ENCODE data around the gene TRIM75.
"Not testable (repeated sequence)": the region's sequence is repeated elsewhere in the genome, so short reads cannot be mapped to it uniquely, and the experiment has no call there.

TRIM75 gene

DNA sequence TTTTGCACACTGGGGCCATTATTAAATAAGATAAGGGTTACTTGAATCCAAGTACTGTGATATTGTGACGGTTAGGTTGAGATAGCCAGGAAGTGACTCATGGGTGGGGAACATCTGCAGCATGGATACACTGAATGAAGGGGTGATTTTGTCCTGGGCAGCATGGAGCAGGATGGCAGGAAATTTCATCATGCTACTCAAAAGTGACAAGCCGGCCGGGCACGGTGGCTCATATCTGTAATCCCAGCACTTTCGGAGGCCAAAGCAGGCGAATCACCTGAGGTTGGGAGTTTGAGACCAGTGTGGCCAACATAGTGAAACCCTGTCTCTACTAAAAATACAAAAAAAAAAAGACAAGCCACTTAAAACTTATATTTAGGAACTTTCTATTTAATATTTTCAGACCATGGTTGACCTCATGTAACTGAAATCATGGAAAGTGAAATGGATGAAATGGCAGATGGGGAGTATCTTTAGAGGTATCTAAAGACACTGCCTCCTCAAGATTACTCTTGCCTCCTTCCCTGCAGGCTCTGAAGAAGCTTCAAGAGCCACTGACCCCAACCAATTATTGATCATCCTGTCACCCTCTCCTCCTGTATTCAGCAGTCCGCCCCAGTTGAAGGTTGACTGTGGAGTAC is 25.8 kb upstream of the TRIM75 start:
- Histone ChIP-seq H3K4me3 (ENCODE audit: low read depth in 1 of 2, low read length in 2 of 2) (no peak overlapping the region), H3K4me1 (ENCODE audit: control insufficient read depth in 1 of 2, insufficient read depth in 2 of 2, low read length in 2 of 2) (no peaks in the 10 kb centered on the region), H3K36me3 (ENCODE audit: control insufficient read depth in 1 of 2, insufficient read depth in 2 of 2, low read length in 2 of 2) (no peaks in the 10 kb centered on the region), H3K27me3 (ENCODE audit: low read depth, low read length) (no peaks in the 10 kb centered on the region), H3K27ac (ENCODE audit: low read length) (no peak overlapping the region), H3K9me3 (ENCODE audit: control insufficient read depth in 1 of 2, low read length in 2 of 2) (no peaks in the 10 kb centered on the region)

DNA sequence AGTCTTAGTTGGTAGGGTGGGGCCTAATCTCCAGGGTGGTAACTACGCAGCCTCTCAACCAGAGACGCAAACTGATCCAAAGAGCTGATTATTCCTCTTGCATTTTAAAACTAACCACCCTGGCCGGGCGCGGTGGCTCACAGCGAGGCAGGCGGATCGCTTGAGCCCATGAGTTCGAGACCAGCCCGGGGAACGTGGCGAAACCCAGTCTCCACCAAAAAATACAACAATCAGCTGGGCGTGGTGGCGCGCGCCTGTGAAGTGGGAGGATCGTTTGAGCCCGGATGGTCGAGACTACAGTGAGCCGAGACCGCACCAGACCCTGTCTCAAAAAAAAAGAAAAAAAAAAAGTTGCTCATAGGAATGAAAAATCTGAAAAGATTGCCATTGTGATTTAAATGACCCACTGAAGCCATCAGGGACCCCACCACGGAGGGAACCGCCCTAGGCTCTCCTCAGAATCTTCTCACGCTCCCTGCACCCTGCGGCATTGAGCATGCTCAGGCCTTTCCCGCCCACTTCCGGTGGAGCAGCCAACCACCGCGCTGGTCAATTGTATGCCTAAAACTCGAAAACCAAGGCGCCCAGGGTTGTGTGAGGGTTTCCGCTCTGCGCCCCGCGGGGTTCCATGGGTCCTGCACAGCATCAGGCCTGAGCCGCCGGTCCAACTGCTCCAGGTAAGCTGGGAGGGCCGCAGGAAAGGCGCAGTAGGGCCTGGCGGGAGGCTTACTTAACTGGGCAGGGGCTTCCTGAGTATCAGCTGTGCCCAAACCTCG is 22.0 kb upstream of the TRIM75 start, which contains the start of gene TRIM60:
Gene TRIM60 (plus strand): TSS at position 564 of the 776 bp plus-strand sequence. CDS start 8,074 bp downstream, outside the sequence.
- Histone ChIP-seq H3K27ac (ENCODE audit: low read length) (no peak within 1 kb of the TSS), H3K4me1 (ENCODE audit: control insufficient read depth in 1 of 2, insufficient read depth in 2 of 2, low read length in 2 of 2) (no peaks in the 10 kb centered on the region), H3K27me3 (ENCODE audit: low read depth, low read length) (no peaks in the 10 kb centered on the region), H3K4me3 (ENCODE audit: low read depth in 1 of 2, low read length in 2 of 2) (no peak within 1 kb of the TSS), H3K9me3 (ENCODE audit: control insufficient read depth in 1 of 2, low read length in 2 of 2) (no peaks in the 10 kb centered on the region), H3K36me3 (ENCODE audit: control insufficient read depth in 1 of 2, insufficient read depth in 2 of 2, low read length in 2 of 2) (no peaks in the 10 kb centered on the region)

DNA sequence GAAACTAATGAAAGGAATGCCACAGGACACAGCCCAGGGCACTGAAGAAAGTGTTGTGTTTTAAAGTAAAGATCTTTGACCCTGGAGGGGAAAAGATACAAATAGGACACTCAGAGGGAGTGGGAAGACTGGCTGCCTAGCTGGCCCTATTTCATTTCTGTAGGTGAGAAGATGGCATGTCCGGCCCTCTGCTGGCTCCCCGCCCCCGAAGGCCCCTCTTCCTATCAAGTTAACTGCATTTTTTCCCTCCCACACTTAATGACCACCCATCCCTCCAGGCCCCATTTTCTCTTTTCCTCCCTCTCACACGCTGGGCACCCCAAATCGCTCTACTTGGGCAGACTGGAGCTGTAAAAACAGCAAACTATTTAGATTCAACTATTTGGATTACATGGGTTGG is 5.5 kb upstream of the TRIM75 start:
- H3K27me3 ChIP-seq (ENCODE audit: low read depth, low read length): no peaks in the 10 kb centered on the region
- H3K36me3 ChIP-seq (ENCODE audit: control insufficient read depth in 1 of 2, insufficient read depth in 2 of 2, low read length in 2 of 2): no peaks in the 10 kb centered on the region
- H3K4me1 ChIP-seq (ENCODE audit: control insufficient read depth in 1 of 2, insufficient read depth in 2 of 2, low read length in 2 of 2): no peaks in the 10 kb centered on the region
- no peaks in the 10 kb centered on the region for H3K9me3 ChIP-seq (ENCODE audit: control insufficient read depth in 1 of 2, low read length in 2 of 2)
- H3K27ac ChIP-seq (ENCODE audit: low read length): no peak overlapping the region
- H3K4me3 ChIP-seq (ENCODE audit: low read depth in 1 of 2, low read length in 2 of 2): no peak overlapping the region

DNA sequence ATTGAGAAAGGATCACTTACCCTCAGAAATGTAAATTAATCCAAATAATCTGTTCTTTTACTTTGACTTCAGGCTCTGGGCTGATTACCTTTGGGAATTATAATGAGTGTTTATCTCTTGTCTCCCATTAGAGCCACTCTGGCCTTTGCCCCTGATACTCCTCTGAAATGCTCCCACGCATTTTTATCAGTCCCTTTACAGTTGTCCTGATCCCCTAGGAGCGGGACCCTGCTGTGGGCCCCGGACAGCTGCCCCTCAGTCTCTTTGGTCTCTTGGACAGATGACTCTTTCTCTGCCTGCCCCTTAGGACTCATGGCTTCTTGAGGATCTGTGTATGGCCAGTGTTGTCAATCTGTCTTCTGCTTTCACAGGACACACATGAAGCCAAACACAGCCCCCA is 1.0 kb upstream of the TRIM75 start:
- Histone ChIP-seq H3K36me3 (ENCODE audit: control insufficient read depth in 1 of 2, insufficient read depth in 2 of 2, low read length in 2 of 2) (no peaks in the 10 kb centered on the region), H3K4me1 (ENCODE audit: control insufficient read depth in 1 of 2, insufficient read depth in 2 of 2, low read length in 2 of 2) (no peaks in the 10 kb centered on the region), H3K4me3 (ENCODE audit: low read depth in 1 of 2, low read length in 2 of 2) (no peak overlapping the region), H3K27me3 (ENCODE audit: low read depth, low read length) (no peaks in the 10 kb centered on the region), H3K9me3 (ENCODE audit: control insufficient read depth in 1 of 2, low read length in 2 of 2) (no peaks in the 10 kb centered on the region), H3K27ac (ENCODE audit: low read length) (no peak overlapping the region)

DNA sequence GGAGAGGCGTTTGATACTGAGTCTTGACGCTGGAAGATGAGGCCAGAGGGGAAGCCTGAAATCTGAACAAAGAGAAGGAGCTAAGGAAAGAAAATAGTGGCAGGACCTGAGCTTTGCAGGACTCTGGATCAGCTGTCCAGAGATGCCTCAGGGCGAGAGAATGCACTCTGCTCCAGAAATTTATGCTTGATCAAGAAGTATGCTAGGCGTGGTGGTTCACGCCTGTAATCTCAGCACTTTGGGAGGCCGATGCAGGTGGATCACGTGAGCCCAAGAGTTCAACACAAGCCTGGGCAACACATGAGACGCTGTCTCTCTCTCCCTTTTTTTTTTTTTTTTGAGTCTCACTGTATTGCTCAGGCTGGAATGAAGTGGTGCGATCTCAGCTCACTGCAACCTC is 1.9 kb downstream of the TRIM75 start:
- Histone ChIP-seq H3K4me1 (ENCODE audit: control insufficient read depth in 1 of 2, insufficient read depth in 2 of 2, low read length in 2 of 2) (no peaks in the 10 kb centered on the region), H3K36me3 (ENCODE audit: control insufficient read depth in 1 of 2, insufficient read depth in 2 of 2, low read length in 2 of 2) (no peaks in the 10 kb centered on the region), H3K9me3 (ENCODE audit: control insufficient read depth in 1 of 2, low read length in 2 of 2) (no peaks in the 10 kb centered on the region), H3K4me3 (ENCODE audit: low read depth in 1 of 2, low read length in 2 of 2) (no peak overlapping the region), H3K27me3 (ENCODE audit: low read depth, low read length) (no peaks in the 10 kb centered on the region), H3K27ac (ENCODE audit: low read length) (no peak overlapping the region)

DNA sequence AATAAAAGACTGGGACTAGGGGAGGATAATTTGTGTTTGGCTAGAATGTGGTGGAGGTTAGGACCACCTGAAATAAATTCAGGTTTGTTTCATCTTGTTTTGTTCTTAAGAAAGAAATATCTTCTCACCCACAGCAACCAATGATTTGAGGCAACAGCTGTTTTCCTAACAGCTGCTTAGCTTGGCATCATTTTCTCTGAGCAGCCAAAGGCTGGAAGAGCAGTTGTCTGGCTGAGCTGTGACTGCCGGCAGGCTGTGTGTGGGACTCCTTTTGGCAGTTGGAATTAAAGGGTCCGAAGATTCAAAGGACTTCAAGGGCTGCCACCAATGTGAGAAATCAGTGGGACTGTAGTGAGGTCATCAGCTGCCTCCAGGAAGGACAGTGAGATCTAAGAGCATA is 5.0 kb downstream of the TRIM75 start:
- no peaks in the 10 kb centered on the region for H3K36me3 ChIP-seq (ENCODE audit: control insufficient read depth in 1 of 2, insufficient read depth in 2 of 2, low read length in 2 of 2)
- no peaks in the 10 kb centered on the region for H3K9me3 ChIP-seq (ENCODE audit: control insufficient read depth in 1 of 2, low read length in 2 of 2)
- H3K4me3 ChIP-seq (ENCODE audit: low read depth in 1 of 2, low read length in 2 of 2): no peak overlapping the region
- no peak overlapping the region for H3K27ac ChIP-seq (ENCODE audit: low read length)
- H3K27me3 ChIP-seq (ENCODE audit: low read depth, low read length): no peaks in the 10 kb centered on the region
- H3K4me1 ChIP-seq (ENCODE audit: control insufficient read depth in 1 of 2, insufficient read depth in 2 of 2, low read length in 2 of 2): no peaks in the 10 kb centered on the region

DNA sequence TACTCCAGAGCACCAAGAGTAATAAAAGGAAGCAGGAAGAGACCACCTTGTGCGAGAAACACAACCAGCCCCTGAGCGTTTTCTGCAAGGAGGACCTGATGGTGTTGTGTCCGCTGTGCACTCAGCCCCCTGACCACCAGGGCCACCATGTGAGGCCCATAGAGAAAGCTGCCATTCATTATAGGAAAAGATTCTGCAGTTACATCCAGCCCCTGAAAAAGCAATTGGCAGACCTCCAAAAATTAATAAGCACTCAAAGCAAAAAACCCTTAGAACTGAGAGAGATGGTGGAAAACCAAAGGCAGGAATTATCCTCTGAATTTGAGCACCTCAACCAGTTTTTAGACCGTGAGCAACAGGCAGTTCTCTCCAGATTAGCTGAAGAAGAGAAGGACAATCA is 5.7 kb downstream of the TRIM75 start:
- no peak overlapping the region for H3K4me3 ChIP-seq (ENCODE audit: low read depth in 1 of 2, low read length in 2 of 2)
- H3K27me3 ChIP-seq (ENCODE audit: low read depth, low read length): no peaks in the 10 kb centered on the region
- H3K36me3 ChIP-seq (ENCODE audit: control insufficient read depth in 1 of 2, insufficient read depth in 2 of 2, low read length in 2 of 2): no peaks in the 10 kb centered on the region
- no peaks in the 10 kb centered on the region for H3K4me1 ChIP-seq (ENCODE audit: control insufficient read depth in 1 of 2, insufficient read depth in 2 of 2, low read length in 2 of 2)
- H3K9me3 ChIP-seq (ENCODE audit: control insufficient read depth in 1 of 2, low read length in 2 of 2): no peaks in the 10 kb centered on the region
- no peak overlapping the region for H3K27ac ChIP-seq (ENCODE audit: low read length)

DNA sequence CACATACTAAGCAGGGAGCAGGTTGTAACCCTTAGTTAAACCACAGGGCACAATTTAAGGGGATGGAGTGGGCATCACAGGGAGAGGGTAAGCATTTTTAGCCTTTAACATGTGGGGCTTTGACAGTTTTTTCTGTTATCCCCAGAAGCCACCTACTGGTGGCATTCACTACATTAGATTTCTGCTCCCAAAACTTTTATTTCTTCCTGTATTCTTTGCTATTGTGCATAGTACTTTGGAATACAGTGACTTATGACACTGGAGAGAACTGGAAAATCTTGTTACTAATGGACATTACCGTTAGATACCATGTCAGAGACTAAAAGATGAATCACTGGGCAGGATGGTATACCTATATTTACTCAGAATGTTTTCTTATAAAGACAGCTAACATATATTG is 7.3 kb downstream of the TRIM75 start:
- Histone ChIP-seq H3K27me3 (ENCODE audit: low read depth, low read length) (no peaks in the 10 kb centered on the region), H3K4me1 (ENCODE audit: control insufficient read depth in 1 of 2, insufficient read depth in 2 of 2, low read length in 2 of 2) (no peaks in the 10 kb centered on the region), H3K4me3 (ENCODE audit: low read depth in 1 of 2, low read length in 2 of 2) (no peak overlapping the region), H3K9me3 (ENCODE audit: control insufficient read depth in 1 of 2, low read length in 2 of 2) (no peaks in the 10 kb centered on the region), H3K36me3 (ENCODE audit: control insufficient read depth in 1 of 2, insufficient read depth in 2 of 2, low read length in 2 of 2) (no peaks in the 10 kb centered on the region), H3K27ac (ENCODE audit: low read length) (no peak overlapping the region)

DNA sequence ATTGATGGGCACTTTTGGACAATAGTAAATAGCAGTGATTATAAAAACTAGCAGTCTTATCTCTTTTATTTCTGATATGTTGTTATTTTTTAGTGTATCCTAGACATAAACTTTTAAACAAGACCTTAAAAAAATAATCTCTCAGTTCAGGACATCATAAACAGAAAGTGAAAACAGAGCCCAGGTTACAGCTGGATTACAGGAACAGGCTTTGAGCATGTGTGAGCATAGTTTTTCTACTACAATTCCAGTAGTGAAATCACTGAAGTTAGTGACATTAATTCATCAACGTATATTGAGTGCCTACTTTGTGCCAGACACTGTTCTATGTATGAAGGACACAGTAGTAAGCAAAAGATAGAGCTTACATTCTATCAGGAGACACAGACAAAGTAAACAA is 16.9 kb downstream of the TRIM75 start:
- no peak overlapping the region for H3K4me3 ChIP-seq (ENCODE audit: low read depth in 1 of 2, low read length in 2 of 2)
- no peaks in the 10 kb centered on the region for H3K9me3 ChIP-seq (ENCODE audit: control insufficient read depth in 1 of 2, low read length in 2 of 2)
- H3K4me1 ChIP-seq (ENCODE audit: control insufficient read depth in 1 of 2, insufficient read depth in 2 of 2, low read length in 2 of 2): no peaks in the 10 kb centered on the region
- H3K27me3 ChIP-seq (ENCODE audit: low read depth, low read length): no peaks in the 10 kb centered on the region
- H3K27ac ChIP-seq (ENCODE audit: low read length): no peak overlapping the region
- H3K36me3 ChIP-seq (ENCODE audit: control insufficient read depth in 1 of 2, insufficient read depth in 2 of 2, low read length in 2 of 2): no peaks in the 10 kb centered on the region

DNA sequence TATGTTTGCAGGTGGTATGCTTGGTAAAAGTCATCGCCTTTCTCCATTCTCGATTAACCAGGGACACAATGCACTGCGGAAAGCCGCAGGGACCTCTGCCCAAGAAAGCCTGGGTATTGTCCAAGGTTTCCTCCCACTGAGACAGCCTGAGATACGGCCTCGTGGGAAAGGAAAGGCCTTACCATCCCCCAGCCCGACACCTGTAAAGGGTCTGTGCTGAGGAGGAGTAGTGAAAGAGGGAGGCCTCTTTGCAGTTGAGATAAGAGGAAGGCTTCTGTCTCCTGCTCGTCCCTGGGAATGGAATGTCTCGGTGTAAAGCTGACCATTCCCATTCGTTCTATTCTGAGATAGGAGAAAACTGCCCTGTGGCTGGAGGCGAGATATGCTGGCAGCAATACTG is 19.7 kb downstream of the TRIM75 start:
- H3K27ac ChIP-seq (ENCODE audit: low read length): not testable (repeated sequence)

DNA sequence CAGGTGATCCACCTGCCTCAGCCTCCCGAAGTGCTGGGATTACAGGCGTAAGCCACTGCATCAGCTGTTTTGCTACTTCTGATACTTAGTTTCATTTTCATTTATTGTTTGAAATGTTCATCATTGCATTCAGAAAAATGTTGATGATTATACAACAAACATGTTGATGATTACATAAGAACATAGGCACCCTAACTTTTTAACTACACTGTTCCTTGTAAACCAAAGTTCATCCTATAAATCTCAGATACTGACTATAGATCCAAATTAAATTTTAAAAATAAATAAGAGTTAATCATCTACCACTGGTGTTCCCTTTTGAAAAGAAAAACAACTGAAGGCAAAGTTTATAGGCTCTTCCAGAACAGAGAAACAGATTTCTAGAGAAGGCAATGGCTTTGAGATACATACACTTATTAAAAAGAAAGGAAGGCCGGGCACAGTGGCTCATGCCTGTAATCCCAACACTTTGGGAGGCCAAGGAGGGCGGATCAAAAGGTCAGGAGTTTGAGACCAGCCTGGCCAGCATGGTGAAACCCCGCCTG is 23.4 kb downstream of the TRIM75 start:
- Histone ChIP-seq H3K36me3 (ENCODE audit: control insufficient read depth in 1 of 2, insufficient read depth in 2 of 2, low read length in 2 of 2) (peaks cover 6 to 7% of the 10 kb centered on the region in 2 donors), H3K27ac (ENCODE audit: low read length) (no peak overlapping the region), H3K4me1 (ENCODE audit: control insufficient read depth in 1 of 2, insufficient read depth in 2 of 2, low read length in 2 of 2) (no peaks in the 10 kb centered on the region), H3K9me3 (ENCODE audit: control insufficient read depth in 1 of 2, low read length in 2 of 2) (no peaks in the 10 kb centered on the region), H3K27me3 (ENCODE audit: low read depth, low read length) (no peaks in the 10 kb centered on the region), H3K4me3 (ENCODE audit: low read depth in 1 of 2, low read length in 2 of 2) (no peak overlapping the region)

More for the DNA sequence above, 19.7 kb downstream of the TRIM75 start:
- not testable (repeated sequence) for H3K4me3 ChIP-seq (ENCODE audit: low read depth in 1 of 2, low read length in 2 of 2); H3K4me1 ChIP-seq (ENCODE audit: control insufficient read depth in 1 of 2, insufficient read depth in 2 of 2, low read length in 2 of 2); H3K27me3 ChIP-seq (ENCODE audit: low read depth, low read length); H3K36me3 ChIP-seq (ENCODE audit: control insufficient read depth in 1 of 2, insufficient read depth in 2 of 2, low read length in 2 of 2); H3K9me3 ChIP-seq (ENCODE audit: control insufficient read depth in 1 of 2, low read length in 2 of 2)
